GM23338 (cell line): ENCODE results near the gene CEP55. TPM values are rescaled to one million over a fixed set of nuclear protein-coding genes. Genes with fewer than 3 reads are reported as not detected.

Experiments used
- ATAC-seq: fragments of 200-7000 bp; cut with Tn5 transposase; 3 replicates; pipeline ENCODE4 v1.9.1; 2020
- DNase-seq: peaks from one replicate; pipeline ENCODE4 v3.0.0-alpha.2; 2015; ENCODE audit warnings: low spot score
- H2AFZ ChIP-seq: fragments of 200-600 bp; sonication (generic); 2 replicates; pipeline ENCODE4 v1.8.0; 2016; ENCODE audit warnings: antibody characterized with exemption, mild to moderate bottlenecking, moderate library complexity
- H3F3A ChIP-seq: fragments of 200-600 bp; sonication (generic); replicated peaks from 2 replicates; pipeline ENCODE4 v1.8.0; 2017; ENCODE audit warnings: antibody characterized with exemption, mixed run types, low read depth
- H3K27ac ChIP-seq: fragments of 200-600 bp; sonication (generic); 2 replicates; pipeline ENCODE4 v1.6.1; 2016; ENCODE audit warnings: low read depth
- H3K27me3 ChIP-seq: fragments of 200-600 bp; sonication (generic); 2 replicates; pipeline ENCODE4 v1.8.0; 2016; ENCODE audit warnings: mild to moderate bottlenecking, mixed run types, moderate library complexity; ENCODE audit not compliant: insufficient read depth
- H3K36me3 ChIP-seq: fragments of 200-600 bp; sonication (generic); 2 replicates; pipeline ENCODE4 v1.8.0; 2016; ENCODE audit warnings: mild to moderate bottlenecking; ENCODE audit not compliant: insufficient read depth
- H3K4me1 ChIP-seq: fragments of 200-600 bp; sonication (generic); 2 replicates; pipeline ENCODE4 v1.8.0; 2016; ENCODE audit warnings: mild to moderate bottlenecking, moderate library complexity; ENCODE audit not compliant: insufficient read depth
- H3K4me2 ChIP-seq: fragments of 200-600 bp; sonication (generic); 2 replicates; pipeline ENCODE4 v1.7.1; 2017; ENCODE audit warnings: mixed run types
- H3K4me3 ChIP-seq: fragments of 200-600 bp; sonication (generic); 2 replicates; pipeline ENCODE4 v1.6.1; 2016; ENCODE audit warnings: mixed run types
- H3K79me2 ChIP-seq: fragments of 200-600 bp; sonication (generic); replicated peaks from 2 replicates; pipeline ENCODE4 v1.8.0; 2017; ENCODE audit warnings: mild to moderate bottlenecking; ENCODE audit not compliant: insufficient read depth
- H3K9me2 ChIP-seq: fragments of 200-600 bp; sonication (generic); 2 replicates; pipeline ENCODE4 v1.8.0; 2017; ENCODE audit not compliant: insufficient read depth
- H4K20me1 ChIP-seq: fragments of 200-600 bp; sonication (generic); replicated peaks from 2 replicates; pipeline ENCODE4 v1.8.0; 2017; ENCODE audit warnings: mild to moderate bottlenecking; ENCODE audit not compliant: insufficient read depth
- H3K27ac Mint-ChIP-seq: 2 replicates; pipeline ENCODE4 v1.8.0; 2020; ENCODE audit warnings: inconsistent platforms, mild to moderate bottlenecking, moderate library complexity, mixed read lengths
- H3K27me3 Mint-ChIP-seq: 3 replicates; pipeline ENCODE4 v1.8.0; 2022; ENCODE audit warnings: low read depth, mild to moderate bottlenecking, moderate library complexity, mixed read lengths, inconsistent platforms; ENCODE audit not compliant: insufficient read depth, poor library complexity
- H3K36me3 Mint-ChIP-seq: 3 replicates; pipeline ENCODE4 v1.8.0; 2021; ENCODE audit warnings: low read depth, mild to moderate bottlenecking, inconsistent platforms, moderate library complexity, mixed read lengths
- H3K4me1 Mint-ChIP-seq: 3 replicates; pipeline ENCODE4 v1.8.0; 2020; ENCODE audit warnings: mild to moderate bottlenecking, inconsistent platforms, mixed read lengths
- H3K4me3 Mint-ChIP-seq: 3 replicates; pipeline ENCODE4 v1.8.0; 2021; ENCODE audit warnings: moderate library complexity, mild to moderate bottlenecking, inconsistent platforms, mixed read lengths
- H3K9me3 Mint-ChIP-seq: 3 replicates; pipeline ENCODE4 v1.8.0; 2020; ENCODE audit warnings: moderate library complexity, mild to moderate bottlenecking, inconsistent platforms, mixed read lengths
- REST ChIP-seq: IDR thresholded peaks from one replicate; pipeline ENCODE4 v1.6.1; 2018; ENCODE audit warnings: antibody characterized with exemption; ENCODE audit not compliant: unreplicated experiment
- ZNF114 ChIP-seq: fragments of 250-450 bp; sonication (Bioruptor Pico); IDR thresholded peaks from 2 replicates; pipeline ENCODE4 v1.5.0; 2020; ENCODE audit warnings: mild to moderate bottlenecking, moderate library complexity
- ZNF462 ChIP-seq: fragments of 250-450 bp; sonication (Bioruptor Pico); IDR thresholded peaks from 2 replicates; pipeline ENCODE4 v1.5.0; 2020; ENCODE audit warnings: mild to moderate bottlenecking, moderate library complexity
- polyA plus RNA-seq: library from polyadenylated mRNA; unstranded; fragments of >200 nt; fragmentation: Nextera tagmentation; extraction: Ambion mirVana; gene quantifications from 2 replicates; pipeline ENCODE4 v1.2.1, GENCODE V29; 2016
- total RNA-seq: library from RNA; depleted of rRNA; stranded (reverse); fragments of >200 nt; shearing (Covaris generic); gene quantifications from 2 replicates; pipeline ENCODE4 v1.2.3, GENCODE V29; 2014

CEP55 gene
- total and polyA plus RNA-seq, 2 experiments from 2014 or later: 12.4 to 22.4 TPM

- Histone ChIP-seq H3K4me3 (no peak overlapping the region), H3K79me2 (no peaks in the 10 kb centered on the region), H2AFZ (no peak overlapping the region), H3K9me2 (peaks cover 7% of the 10 kb centered on the region; the same call in 1 of the 2 replicates), H3K4me2 (no peak overlapping the region), H3F3A (no peaks in the 10 kb centered on the region), H3K27ac (no peak overlapping the region), H4K20me1 (no peaks in the 10 kb centered on the region), H3K27me3 (no peaks in the 10 kb centered on the region), H3K36me3 (peaks cover 59% of the 10 kb centered on the region), H3K4me1 (no peaks in the 10 kb centered on the region)
- Mint-ChIP-seq H3K36me3 (peaks cover 59% of the 10 kb centered on the region), H3K4me1 (peaks cover 3% of the 10 kb centered on the region; the same call in 1 of the 3 replicates), H3K27ac (no peak overlapping the region), H3K4me3 (no peak overlapping the region), H3K9me3 (peaks cover 16% of the 10 kb centered on the region), H3K27me3 (peaks cover 4% of the 10 kb centered on the region)
- no peak for ATAC-seq
- no peak for DNase-seq
- TF ChIP-seq REST (no peak), ZNF114 (no peak), ZNF462 (CRISPR knock-in tag) (no peak)
These were observed 19.6 kb downstream of the CEP55 start for GRCh38 chr10:93516006-93516380.
